ENCODE results near the gene ZYG11A.
"Not testable (repeated sequence)": the region's sequence is repeated elsewhere in the genome, so short reads cannot be mapped to it uniquely, and the experiment has no call there.

The ZYG11A gene

GRCh38 chr1:52842643-52843310 is at the start of gene ZYG11A:
TSS of gene ZYG11A (plus strand) at chr1:52842760. CDS start at chr1:52842884, 124 bp downstream.
- DNase-seq (ENCODE audit: low spot score), result no peak

- not testable (repeated sequence) for DNase-seq (ENCODE audit: low spot score)
These were observed 48.8 kb upstream of the ZYG11A start for GRCh38 chr1:52793717-52794116.

GRCh38 chr1:52795464-52795863 is 47.1 kb upstream of the ZYG11A start:
- no peak for DNase-seq (ENCODE audit: low spot score)

GRCh38 chr1:52798331-52798730 is 44.2 kb upstream of the ZYG11A start:
- DNase-seq (ENCODE audit: low spot score), result no peak

- no peak for DNase-seq (ENCODE audit: low spot score)
These were observed 41.5 kb upstream of the ZYG11A start for GRCh38 chr1:52801011-52801410.

GRCh38 chr1:52804083-52804482 is 38.5 kb upstream of the ZYG11A start:
- not testable (repeated sequence) for DNase-seq (ENCODE audit: low spot score)

GRCh38 chr1:52814465-52814864 is 28.1 kb upstream of the ZYG11A start:
- no peak for DNase-seq (ENCODE audit: low spot score)

GRCh38 chr1:52820830-52821229 is 21.7 kb upstream of the ZYG11A start:
- not testable (repeated sequence) for DNase-seq (ENCODE audit: low spot score)

- no peak for DNase-seq (ENCODE audit: low spot score)
These were observed 16.7 kb upstream of the ZYG11A start for GRCh38 chr1:52825868-52826267.

- no peak for DNase-seq (ENCODE audit: low spot score)
These were observed 7.8 kb upstream of the ZYG11A start for GRCh38 chr1:52834798-52835197.

GRCh38 chr1:52836035-52836434 is 6.5 kb upstream of the ZYG11A start:
- no peak for DNase-seq (ENCODE audit: low spot score)

GRCh38 chr1:52839175-52839574 is 3.4 kb upstream of the ZYG11A start:
- DNase-seq (ENCODE audit: low spot score), result not testable (repeated sequence)

- not testable (repeated sequence) for DNase-seq (ENCODE audit: low spot score)
These were observed 2.6 kb downstream of the ZYG11A start for GRCh38 chr1:52845119-52845518.

- no peak for DNase-seq (ENCODE audit: low spot score)
These were observed 5.9 kb downstream of the ZYG11A start for GRCh38 chr1:52848423-52848822.

- DNase-seq (ENCODE audit: low spot score), result no peak
These were observed 8.4 kb downstream of the ZYG11A start for GRCh38 chr1:52850951-52851350.

- DNase-seq (ENCODE audit: low spot score), result no peak
These were observed 10.3 kb downstream of the ZYG11A start for GRCh38 chr1:52852854-52853253.

GRCh38 chr1:52855584-52855983 is 13.0 kb downstream of the ZYG11A start:
- no peak for DNase-seq (ENCODE audit: low spot score)

- no peak for DNase-seq (ENCODE audit: low spot score)
These were observed 13.5 kb downstream of the ZYG11A start for GRCh38 chr1:52856026-52856425.

- no peak for DNase-seq (ENCODE audit: low spot score)
These were observed 14.9 kb downstream of the ZYG11A start for GRCh38 chr1:52857443-52857842.

GRCh38 chr1:52862666-52863458 is 20.3 kb downstream of the ZYG11A start:
- DNase-seq (ENCODE audit: low spot score), result no peak

- DNase-seq (ENCODE audit: low spot score), result no peak
These were observed 24.7 kb downstream of the ZYG11A start for GRCh38 chr1:52867087-52867863.

- not testable (repeated sequence) for DNase-seq (ENCODE audit: low spot score)
These were observed 27.2 kb downstream of the ZYG11A start for GRCh38 chr1:52869727-52870126.

GRCh38 chr1:52876843-52877242 is 34.3 kb downstream of the ZYG11A start:
- no peak for DNase-seq (ENCODE audit: low spot score)
